GM10248 (cell line): ENCODE data around the gene HEMGN.

Source experiments
- CTCF ChIA-PET: fragments of 300-600 bp; sonication (Branson Sonifier 250); formaldehyde crosslinking; extraction: SDS; loops from one replicate; lab custom pipeline; 2021; ENCODE audit warnings: antibody characterized with exemption; lab: Yijun Ruan, JAX
- POLR2A ChIA-PET: fragments of 350-650 bp; sonication (Branson Sonifier 250); formaldehyde crosslinking; extraction: SDS; loops from one replicate; lab custom pipeline; 2020; ENCODE audit warnings: antibody characterized with exemption; lab: Yijun Ruan, JAX
- DNase-seq: peaks from one replicate; pipeline ENCODE4 v3.0.0; 2012; ENCODE audit errors: extremely low spot score
- TF ChIP-seq, protein P1 (sequence below): IDR thresholded peaks from 2 replicates; pipeline ENCODE4 v1.5.1; 2012; ENCODE audit warnings: mild to moderate bottlenecking, low read depth; ENCODE audit errors: extremely low read depth, missing control alignments, control extremely low read depth

The HEMGN gene

GRCh38 chr9:97910357-97910756 lies 27.6 kb downstream of the HEMGN start:
- POLR2A ChIA-PET, result no interaction called here
- CTCF ChIA-PET, result interaction anchor here (1.2 to 6.9 kb wide), 4 partner anchors 10 to 20 kb away, joined by 3 to 44 read pairs (median 24); partner anchors contain the start of gene TRMO

GRCh38 chr9:97908705-97909104 lies 29.3 kb downstream of the HEMGN start:
- no peak for DNase-seq
- ChIA-PET CTCF (interaction anchor here (0.9 to 6.9 kb wide), 4 partner anchors 8 to 19 kb away, joined by 3 to 44 read pairs (median 22); partner anchors contain the start of gene TRMO), POLR2A (no interaction called here)
- TF ChIP-seq, protein P1, sequence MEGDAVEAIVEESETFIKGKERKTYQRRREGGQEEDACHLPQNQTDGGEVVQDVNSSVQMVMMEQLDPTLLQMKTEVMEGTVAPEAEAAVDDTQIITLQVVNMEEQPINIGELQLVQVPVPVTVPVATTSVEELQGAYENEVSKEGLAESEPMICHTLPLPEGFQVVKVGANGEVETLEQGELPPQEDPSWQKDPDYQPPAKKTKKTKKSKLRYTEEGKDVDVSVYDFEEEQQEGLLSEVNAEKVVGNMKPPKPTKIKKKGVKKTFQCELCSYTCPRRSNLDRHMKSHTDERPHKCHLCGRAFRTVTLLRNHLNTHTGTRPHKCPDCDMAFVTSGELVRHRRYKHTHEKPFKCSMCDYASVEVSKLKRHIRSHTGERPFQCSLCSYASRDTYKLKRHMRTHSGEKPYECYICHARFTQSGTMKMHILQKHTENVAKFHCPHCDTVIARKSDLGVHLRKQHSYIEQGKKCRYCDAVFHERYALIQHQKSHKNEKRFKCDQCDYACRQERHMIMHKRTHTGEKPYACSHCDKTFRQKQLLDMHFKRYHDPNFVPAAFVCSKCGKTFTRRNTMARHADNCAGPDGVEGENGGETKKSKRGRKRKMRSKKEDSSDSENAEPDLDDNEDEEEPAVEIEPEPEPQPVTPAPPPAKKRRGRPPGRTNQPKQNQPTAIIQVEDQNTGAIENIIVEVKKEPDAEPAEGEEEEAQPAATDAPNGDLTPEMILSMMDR, result no peak

More at GRCh38 chr9:97910357-97910756, 27.6 kb downstream of the HEMGN start:
- no peak for DNase-seq
- TF ChIP-seq, protein P1, result no peak

- TF ChIP-seq, protein P1, result no peak
- CTCF ChIA-PET, result interaction anchor here (5.2 to 6.9 kb wide), 2 partner anchors 7 to 14 kb away, joined by 39 to 44 read pairs; partner anchors contain the start of gene TRMO
- DNase-seq, result no peak
- POLR2A ChIA-PET, result no interaction called here
These were observed 30.3 kb downstream of the HEMGN start for GRCh38 chr9:97907632-97908031.

DNA sequence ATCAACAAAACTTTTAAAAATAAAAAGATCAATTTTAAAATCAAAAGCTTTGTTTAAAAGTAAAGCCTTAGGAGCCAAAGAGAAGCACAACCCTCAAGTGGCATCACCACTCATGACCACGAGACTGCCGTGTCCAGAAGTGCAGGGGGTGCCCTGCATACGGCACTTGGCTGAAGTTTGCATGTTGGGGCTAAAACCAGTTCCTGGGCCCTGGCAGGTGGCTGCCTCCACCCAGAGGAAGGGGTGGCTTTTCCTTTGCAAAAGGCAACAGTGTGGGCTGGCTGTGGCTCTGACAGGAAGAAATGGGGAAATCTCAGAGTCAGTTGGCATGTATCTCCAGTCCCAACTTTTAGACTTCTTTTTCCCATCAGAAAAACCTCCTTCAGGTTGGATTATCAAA lies 30.9 kb downstream of the HEMGN start:
- TF ChIP-seq, protein P1, result no peak
- DNase-seq, result no peak
- POLR2A ChIA-PET, result no interaction called here
- CTCF ChIA-PET, result interaction anchor here (1.9 to 3.6 kb wide), 3 partner anchors 14 to 17 kb away, joined by 5 to 18 read pairs (median 13); partner anchors contain the start of gene TRMO

DNA sequence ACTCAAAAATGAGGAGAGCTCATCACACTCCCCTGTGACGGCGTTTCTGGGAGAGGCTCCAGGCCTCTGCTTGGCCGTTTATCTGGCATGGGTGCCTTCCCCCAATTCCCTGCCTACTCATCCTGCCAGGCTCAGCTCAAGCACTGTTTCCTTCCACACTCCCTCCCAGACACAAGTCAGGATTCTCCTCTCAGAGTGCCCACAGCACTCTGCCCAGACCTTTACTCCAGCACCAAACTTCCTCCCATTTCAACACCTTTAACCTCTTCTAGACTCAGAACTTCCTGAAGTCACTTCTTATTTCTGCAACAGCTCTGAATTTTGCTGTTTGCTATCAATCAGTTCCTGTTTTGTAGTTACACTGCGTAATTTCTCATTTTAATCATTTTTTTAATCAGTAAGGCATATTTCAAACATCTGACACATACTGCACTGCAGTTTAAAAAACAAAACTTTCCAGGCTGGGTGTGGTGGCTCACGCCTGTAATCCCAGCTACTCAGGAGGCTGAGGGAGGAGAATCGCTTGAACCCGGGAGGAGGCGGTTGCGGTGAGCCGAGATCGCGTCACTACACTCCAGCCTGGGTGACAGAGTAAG lies 31.6 kb downstream of the HEMGN start:
- TF ChIP-seq, protein P1, result no peak
- CTCF ChIA-PET, result interaction anchor here (1.0 to 3.6 kb wide), 6 partner anchors 8 to 192 kb away, joined by 3 to 18 read pairs (median 4); partner anchors contain the start of gene TRMO
- DNase-seq, result no peak
- POLR2A ChIA-PET, result no interaction called here

GRCh38 chr9:97905228-97905627 lies 32.7 kb downstream of the HEMGN start:
- TF ChIP-seq, protein P1, result no peak
- ChIA-PET CTCF (interaction anchor here (1.0 to 3.6 kb wide), 8 partner anchors 9 to 191 kb away, joined by 3 to 18 read pairs (median 4); partner anchors contain the start of gene TRMO), POLR2A (no interaction called here)
- DNase-seq, result no peak
